ENCODE results near the gene RND1. TPM values are rescaled to one million over a fixed set of nuclear protein-coding genes. Genes with fewer than 3 reads are reported as not detected.

Gene RND1
- polyA plus RNA-seq, 12 donors, result 0.32 to 1.3 (median 0.58) TPM; not detected in 2

DNA sequence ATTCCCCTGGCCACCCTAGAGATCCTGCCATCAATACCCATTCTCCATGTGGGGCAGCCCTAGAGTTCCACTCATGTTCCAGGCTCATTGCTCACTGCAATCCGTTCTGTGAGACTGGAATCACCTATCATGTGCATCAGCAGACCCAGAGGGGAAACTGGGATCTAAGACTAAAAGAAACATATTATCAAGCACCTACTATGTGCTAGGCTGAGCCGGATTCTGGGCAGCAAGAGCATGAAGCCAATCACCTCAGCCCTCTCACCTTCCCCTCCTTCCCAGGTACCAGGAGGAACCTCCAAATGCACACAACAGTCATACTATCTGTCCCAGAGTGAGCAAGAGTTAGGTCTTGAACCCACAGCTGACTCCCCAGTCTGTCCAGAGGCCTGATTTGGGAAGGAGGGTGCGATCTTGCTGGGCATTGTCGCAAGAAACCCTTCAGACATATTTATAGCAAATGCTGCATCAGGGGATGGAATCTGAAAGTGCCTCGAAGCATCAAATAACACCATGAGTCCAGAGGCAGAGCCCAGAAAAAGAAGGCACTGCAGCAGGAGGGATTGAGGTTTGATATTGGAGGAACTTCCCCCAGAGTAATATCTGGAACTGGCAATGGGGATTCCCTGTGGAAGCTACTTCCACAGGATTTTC, 54.1 kb downstream of the RND1 start:
- no peak for DNase-seq

DNA sequence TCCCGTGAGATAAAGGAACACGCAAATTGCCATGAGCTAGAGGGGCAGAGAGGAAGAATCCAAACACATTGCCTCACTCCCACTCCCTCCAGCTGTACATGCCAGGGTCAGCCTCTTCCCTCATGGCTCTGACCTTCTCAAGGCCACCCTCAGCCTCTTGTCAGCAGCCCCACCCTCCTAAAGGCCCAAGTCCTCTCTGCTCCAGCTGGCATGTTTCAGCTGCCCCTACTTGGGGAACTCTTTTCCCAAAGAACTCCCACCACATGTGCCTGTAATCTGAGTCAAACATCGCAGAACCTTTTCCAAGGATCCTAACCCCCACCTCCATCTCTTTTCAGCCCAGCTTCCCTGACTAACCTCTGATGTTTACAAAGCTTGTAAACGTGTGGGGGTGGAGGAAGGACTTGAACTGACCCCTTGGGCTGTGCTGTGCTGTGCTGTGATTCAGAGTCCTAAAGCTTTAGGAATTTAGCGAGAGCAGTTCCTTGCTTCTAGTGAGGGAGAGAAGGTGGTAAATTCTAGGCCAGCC, 54.7 kb downstream of the RND1 start:
- DNase-seq, result no peak

DNA sequence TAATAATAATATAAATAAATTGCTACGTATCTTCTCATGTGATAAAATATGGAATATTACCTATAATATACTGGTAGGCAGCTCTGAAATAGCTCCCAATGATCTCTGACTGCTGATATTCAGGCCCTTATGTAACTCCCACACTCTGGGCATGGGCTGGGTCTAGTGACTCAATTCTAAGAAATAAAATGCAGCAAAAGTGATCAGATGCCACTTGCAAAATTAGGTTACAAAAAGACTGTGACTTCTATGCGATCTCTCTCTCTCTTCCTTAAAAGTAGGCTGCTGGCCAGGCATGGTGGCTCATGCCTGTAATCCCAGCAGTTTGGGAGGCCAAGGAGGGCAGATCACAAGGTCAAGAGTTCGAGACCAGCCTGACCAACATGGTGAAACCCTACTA, 57.7 kb downstream of the RND1 start:
- no peak for DNase-seq

Other genes with a start within 250 kb of the RND1 start
- gene KANSL2, start 183.6 kb downstream of the RND1 start, polyA plus RNA-seq (ENCODE audit: insufficient read length in 12 of 12), result 10 to 100 TPM in 11 of 12 donors, not detected in 1; 26.4 to 41.8 (median 35.2) TPM
- 10 to 100 TPM in 11 of 12 donors, not detected in 1; 15.9 to 46.1 (median 20.3) TPM for gene CCNT1, start 149.2 kb downstream of the RND1 start, polyA plus RNA-seq (ENCODE audit: insufficient read length in 12 of 12)
- gene ADCY6, start 76.8 kb downstream of the RND1 start, polyA plus RNA-seq (ENCODE audit: insufficient read length in 12 of 12), result 10 to 100 TPM in 11 of 12 donors, not detected in 1; 33.8 to 53.0 (median 38.6) TPM
- gene CACNB3, start 47.4 kb downstream of the RND1 start, polyA plus RNA-seq (ENCODE audit: insufficient read length in 12 of 12), result 10 to 100 TPM in 11 of 12 donors, not detected in 1; 13.9 to 46.7 (median 16.8) TPM
- 10 to 100 TPM in 11 of 12 donors, not detected in 1; 41.8 to 85.1 (median 62.4) TPM for gene DDX23, start 13.7 kb downstream of the RND1 start, polyA plus RNA-seq (ENCODE audit: insufficient read length in 12 of 12)
- gene FKBP11, start 59.6 kb upstream of the RND1 start, polyA plus RNA-seq (ENCODE audit: insufficient read length in 12 of 12), result 10 to 100 TPM in 11 of 12 donors, not detected in 1; 15.2 to 35.3 (median 23.3) TPM
- gene ARF3, start 91.6 kb upstream of the RND1 start, polyA plus RNA-seq (ENCODE audit: insufficient read length in 12 of 12), result 10 to 100 TPM in 11 of 12 donors, not detected in 1; 33.2 to 93.3 (median 45.4) TPM
- 1 to 10 TPM in 4 of 12 donors, under 1 TPM in 6, not detected in 2; 0.44 to 9.1 (median 0.98) TPM for gene WNT10B, start 105.9 kb upstream of the RND1 start, polyA plus RNA-seq (ENCODE audit: insufficient read length in 12 of 12)
- under 1 TPM in 2 of 12 donors, not detected in 10; 0.12 to 0.17 TPM for gene WNT1, start 112.5 kb upstream of the RND1 start, polyA plus RNA-seq (ENCODE audit: insufficient read length in 12 of 12)
- gene DDN, start 133.5 kb upstream of the RND1 start, polyA plus RNA-seq (ENCODE audit: insufficient read length in 12 of 12), result 10 to 100 TPM in 9 of 12 donors, 1 to 10 TPM in 2, not detected in 1; 5.7 to 36.6 (median 17.4) TPM
- gene PRKAG1, start 152.9 kb upstream of the RND1 start, polyA plus RNA-seq (ENCODE audit: insufficient read length in 12 of 12), result 10 to 100 TPM in 11 of 12 donors, not detected in 1; 52.9 to 77.7 (median 59.4) TPM
- 10 to 100 TPM; 29.4 to 59.8 (median 38.2) TPM for gene KMT2D, start 194.9 kb upstream of the RND1 start, polyA plus RNA-seq (ENCODE audit: insufficient read length in 12 of 12)
- 1 to 10 TPM in 10 of 12 donors, not detected in 2; 1.0 to 2.2 (median 1.6) TPM for gene RHEBL1, start 204.1 kb upstream of the RND1 start, polyA plus RNA-seq (ENCODE audit: insufficient read length in 12 of 12)
- gene DHH, start 228.9 kb upstream of the RND1 start, polyA plus RNA-seq (ENCODE audit: insufficient read length in 12 of 12), result 1 to 10 TPM in 2 of 12 donors, under 1 TPM in 8, not detected in 2; 0.48 to 1.6 (median 0.77) TPM
- 10 to 100 TPM in 11 of 12 donors, not detected in 1; 28.5 to 64.0 (median 38.6) TPM for gene LMBR1L, start 245.0 kb upstream of the RND1 start, polyA plus RNA-seq (ENCODE audit: insufficient read length in 12 of 12)

Data from muscle of arm (tissue), 12 donors.